GM12891 (cell line): ENCODE measurements around the gene TAGAP.
"Not testable (repeated sequence)": the region's sequence is repeated elsewhere in the genome, so short reads cannot be mapped to it uniquely, and the experiment has no call there.

ENCODE experiments used
- DNase-seq: peaks from one replicate; pipeline ENCODE4 v3.0.0; 2011; ENCODE audit warnings: low spot score; ENCODE audit not compliant: insufficient read length
- FAIRE-seq: peaks from 2 replicates; lab custom pipeline; 2011; peaks lifted over from hg19 to GRCh38; lab: Jason Lieb, UNC
- PAX5 ChIP-seq: IDR thresholded peaks from 2 replicates; pipeline ENCODE4 v1.6.1; 2011; ENCODE audit warnings: low read length, moderate library complexity, mild to moderate bottlenecking; ENCODE audit not compliant: insufficient read depth, severe bottlenecking
- POLR2A ChIP-seq: IDR thresholded peaks from 2 replicates; pipeline ENCODE4 v1.6.1; 2011; ENCODE audit warnings: low read depth, low read length, control low read depth
- POLR2AphosphoS5 ChIP-seq: IDR thresholded peaks from 2 replicates; pipeline ENCODE4 v1.6.1; 2011; ENCODE audit warnings: low read depth, low read length, control low read depth
- POU2F2 ChIP-seq: IDR thresholded peaks from 2 replicates; pipeline ENCODE4 v1.6.1; 2011; ENCODE audit warnings: low read depth, mild to moderate bottlenecking, control low read depth, low read length, moderate library complexity
- SPI1 ChIP-seq: IDR thresholded peaks from 2 replicates; pipeline ENCODE4 v1.6.1; 2011; ENCODE audit warnings: low read depth, low read length, control low read depth
- TAF1 ChIP-seq: IDR thresholded peaks from 2 replicates; pipeline ENCODE4 v1.6.1; 2011; ENCODE audit warnings: low read depth, low read length, control low read depth

TAGAP gene

GRCh38 chr6:159038914-159039884 lies 5.6 kb downstream of the TAGAP start:
- peak; percentile 95 for TF ChIP-seq SPI1
- no peak for TF ChIP-seq POU2F2
- DNase-seq (peak; percentile 38), FAIRE-seq (peak; percentile 94)

- DNase-seq, FAIRE-seq: not testable (repeated sequence)
These were observed 6.5 kb downstream of the TAGAP start for GRCh38 chr6:159038318-159038717.

- DNase-seq (no peak), FAIRE-seq (no peak)
- TF ChIP-seq PAX5 (no peak), TAF1 (no peak), POLR2AphosphoS5 (no peak), SPI1 (no peak), POLR2A (no peak)
These were observed 7.0 kb downstream of the TAGAP start for GRCh38 chr6:159037756-159038290.

- no peak for FAIRE-seq
- DNase-seq, result no peak
- no peak for TF ChIP-seq SPI1
- TF ChIP-seq POLR2AphosphoS5, result no peak
- no peak for TF ChIP-seq PAX5
- TF ChIP-seq POLR2A, result no peak
- TF ChIP-seq TAF1, result no peak
- no peak for TF ChIP-seq POU2F2
These were observed 8.1 kb downstream of the TAGAP start for GRCh38 chr6:159036673-159037072.

- no peak for FAIRE-seq
- no peak for TF ChIP-seq POLR2AphosphoS5
- no peak for TF ChIP-seq SPI1
- TF ChIP-seq PAX5, result no peak
- TF ChIP-seq POU2F2, result no peak
- no peak for TF ChIP-seq TAF1
- TF ChIP-seq POLR2A, result no peak
- no peak for DNase-seq
These were observed 8.9 kb downstream of the TAGAP start for GRCh38 chr6:159035891-159036290.

- TF ChIP-seq SPI1 (no peak), POLR2A (no peak), TAF1 (no peak), PAX5 (no peak), POLR2AphosphoS5 (no peak), POU2F2 (no peak)
- DNase-seq (no peak), FAIRE-seq (peak; percentile 61)
These were observed 11.4 kb downstream of the TAGAP start for GRCh38 chr6:159033160-159034049.

- DNase-seq (no peak), FAIRE-seq (no peak)
- TF ChIP-seq POLR2AphosphoS5 (no peak), PAX5 (no peak), POLR2A (no peak), SPI1 (no peak), POU2F2 (no peak), TAF1 (no peak)
These were observed 12.9 kb downstream of the TAGAP start for GRCh38 chr6:159031846-159032245.

GRCh38 chr6:159030168-159030567 lies 14.6 kb downstream of the TAGAP start:
- DNase-seq (no peak), FAIRE-seq (no peak)
- no peak for TF ChIP-seq SPI1
- no peak for TF ChIP-seq POLR2AphosphoS5
- no peak for TF ChIP-seq POLR2A
- no peak for TF ChIP-seq PAX5
- no peak for TF ChIP-seq POU2F2
- TF ChIP-seq TAF1, result no peak

- not testable (repeated sequence) for DNase-seq, FAIRE-seq
These were observed 19.6 kb downstream of the TAGAP start for GRCh38 chr6:159025224-159025623.

GRCh38 chr6:159023893-159024292 lies 20.9 kb downstream of the TAGAP start:
- TF ChIP-seq POU2F2 (no peak), POLR2A (no peak), PAX5 (no peak), POLR2AphosphoS5 (no peak), TAF1 (no peak), SPI1 (no peak)
- FAIRE-seq (no peak), DNase-seq (no peak)
